ENCODE data around the gene DNPH1.

Gene DNPH1, protein sequence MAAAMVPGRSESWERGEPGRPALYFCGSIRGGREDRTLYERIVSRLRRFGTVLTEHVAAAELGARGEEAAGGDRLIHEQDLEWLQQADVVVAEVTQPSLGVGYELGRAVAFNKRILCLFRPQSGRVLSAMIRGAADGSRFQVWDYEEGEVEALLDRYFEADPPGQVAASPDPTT

DNA sequence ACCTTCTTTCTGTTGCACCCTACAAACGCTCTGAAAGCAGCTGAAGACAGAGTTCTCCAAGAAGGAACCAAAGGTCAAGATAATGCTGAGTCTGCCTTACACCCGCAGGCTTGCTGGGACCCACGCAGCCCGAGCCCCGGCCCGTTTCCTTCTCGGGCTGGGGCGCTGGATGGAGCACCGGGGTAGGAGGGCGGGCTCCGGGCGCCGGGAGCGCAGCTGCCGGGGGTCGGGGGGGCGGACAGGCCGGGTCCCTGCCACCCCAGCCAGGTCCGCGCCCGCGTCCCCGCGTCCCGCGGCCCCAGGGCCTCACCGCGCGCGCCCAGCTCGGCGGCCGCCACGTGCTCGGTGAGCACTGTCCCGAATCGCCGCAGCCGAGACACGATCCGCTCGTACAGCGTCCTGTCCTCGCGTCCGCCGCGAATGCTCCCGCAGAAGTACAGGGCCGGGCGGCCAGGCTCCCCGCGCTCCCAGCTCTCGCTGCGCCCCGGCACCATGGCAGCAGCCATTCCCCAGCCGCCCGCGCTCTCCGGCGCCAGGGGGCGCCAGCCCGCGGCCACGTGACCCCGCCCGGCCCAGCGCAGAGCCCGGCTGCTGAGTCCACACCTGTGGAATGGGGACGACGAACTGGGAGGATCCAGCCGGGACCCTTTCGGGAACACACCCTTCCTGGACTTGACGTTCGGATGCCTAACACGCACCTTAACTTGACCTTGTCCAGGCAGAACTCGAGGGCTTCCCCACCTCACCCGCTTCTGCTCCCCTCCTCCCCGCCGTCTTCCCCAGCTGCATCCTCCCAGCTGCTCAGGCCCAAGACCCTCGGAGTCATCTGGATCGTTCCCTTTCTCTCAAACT lies at the start of gene DNPH1:
Gene DNPH1 (minus strand): TSS at position 531 of the 852 bp plus-strand sequence. CDS start 25 bp downstream, at position 506.
- TF ChIP-seq, protein P1, sequence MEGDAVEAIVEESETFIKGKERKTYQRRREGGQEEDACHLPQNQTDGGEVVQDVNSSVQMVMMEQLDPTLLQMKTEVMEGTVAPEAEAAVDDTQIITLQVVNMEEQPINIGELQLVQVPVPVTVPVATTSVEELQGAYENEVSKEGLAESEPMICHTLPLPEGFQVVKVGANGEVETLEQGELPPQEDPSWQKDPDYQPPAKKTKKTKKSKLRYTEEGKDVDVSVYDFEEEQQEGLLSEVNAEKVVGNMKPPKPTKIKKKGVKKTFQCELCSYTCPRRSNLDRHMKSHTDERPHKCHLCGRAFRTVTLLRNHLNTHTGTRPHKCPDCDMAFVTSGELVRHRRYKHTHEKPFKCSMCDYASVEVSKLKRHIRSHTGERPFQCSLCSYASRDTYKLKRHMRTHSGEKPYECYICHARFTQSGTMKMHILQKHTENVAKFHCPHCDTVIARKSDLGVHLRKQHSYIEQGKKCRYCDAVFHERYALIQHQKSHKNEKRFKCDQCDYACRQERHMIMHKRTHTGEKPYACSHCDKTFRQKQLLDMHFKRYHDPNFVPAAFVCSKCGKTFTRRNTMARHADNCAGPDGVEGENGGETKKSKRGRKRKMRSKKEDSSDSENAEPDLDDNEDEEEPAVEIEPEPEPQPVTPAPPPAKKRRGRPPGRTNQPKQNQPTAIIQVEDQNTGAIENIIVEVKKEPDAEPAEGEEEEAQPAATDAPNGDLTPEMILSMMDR (IDR thresholded peaks at IDR 0.05; ENCODE audit: low read depth, low read length, missing control alignments) = peak; percentile 76
- DNase-seq (ENCODE audit: extremely low read depth, low read depth) = peak; percentile 25

DNA sequence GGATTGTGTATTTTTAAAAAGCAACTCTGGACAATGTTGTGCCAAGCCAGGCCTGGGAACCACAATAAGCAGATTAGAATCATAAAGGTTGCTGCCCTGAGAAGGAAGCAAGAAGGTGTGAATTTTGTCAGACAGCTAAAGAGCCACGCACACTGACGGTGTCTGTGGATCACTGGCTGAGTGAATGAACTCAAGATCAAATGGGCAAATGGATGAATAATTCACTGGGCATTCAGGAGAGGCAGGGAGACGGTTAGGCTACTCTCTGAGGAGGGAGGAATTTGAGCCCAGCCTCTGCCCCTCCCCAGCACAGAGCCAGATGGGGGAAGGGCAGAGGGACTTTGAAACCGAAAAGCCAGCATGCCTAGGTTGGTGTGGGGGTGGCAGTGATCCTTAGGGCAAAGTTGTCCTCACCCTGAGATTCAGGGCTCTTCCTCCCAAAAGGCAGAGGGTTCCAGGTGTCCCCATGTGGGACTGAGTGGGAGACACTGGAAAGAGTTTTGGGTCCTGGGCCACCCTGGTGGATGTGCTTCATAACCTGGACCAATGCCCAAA lies 49.3 kb upstream of the DNPH1 start:
- TF ChIP-seq, protein P1 (IDR thresholded peaks at IDR 0.05; ENCODE audit: low read depth, low read length, missing control alignments) = no peak
- no peak overlapping the region for H3K4me3 ChIP-seq (replicated peaks; ENCODE audit: low read depth, low read length)
- DNase-seq (ENCODE audit: extremely low read depth, low read depth) = no peak

More for the DNA sequence above, at the start of gene DNPH1:
- H3K4me3 ChIP-seq (replicated peaks; ENCODE audit: low read depth, low read length) = peak within 1 kb of the TSS; percentile 71

DNA sequence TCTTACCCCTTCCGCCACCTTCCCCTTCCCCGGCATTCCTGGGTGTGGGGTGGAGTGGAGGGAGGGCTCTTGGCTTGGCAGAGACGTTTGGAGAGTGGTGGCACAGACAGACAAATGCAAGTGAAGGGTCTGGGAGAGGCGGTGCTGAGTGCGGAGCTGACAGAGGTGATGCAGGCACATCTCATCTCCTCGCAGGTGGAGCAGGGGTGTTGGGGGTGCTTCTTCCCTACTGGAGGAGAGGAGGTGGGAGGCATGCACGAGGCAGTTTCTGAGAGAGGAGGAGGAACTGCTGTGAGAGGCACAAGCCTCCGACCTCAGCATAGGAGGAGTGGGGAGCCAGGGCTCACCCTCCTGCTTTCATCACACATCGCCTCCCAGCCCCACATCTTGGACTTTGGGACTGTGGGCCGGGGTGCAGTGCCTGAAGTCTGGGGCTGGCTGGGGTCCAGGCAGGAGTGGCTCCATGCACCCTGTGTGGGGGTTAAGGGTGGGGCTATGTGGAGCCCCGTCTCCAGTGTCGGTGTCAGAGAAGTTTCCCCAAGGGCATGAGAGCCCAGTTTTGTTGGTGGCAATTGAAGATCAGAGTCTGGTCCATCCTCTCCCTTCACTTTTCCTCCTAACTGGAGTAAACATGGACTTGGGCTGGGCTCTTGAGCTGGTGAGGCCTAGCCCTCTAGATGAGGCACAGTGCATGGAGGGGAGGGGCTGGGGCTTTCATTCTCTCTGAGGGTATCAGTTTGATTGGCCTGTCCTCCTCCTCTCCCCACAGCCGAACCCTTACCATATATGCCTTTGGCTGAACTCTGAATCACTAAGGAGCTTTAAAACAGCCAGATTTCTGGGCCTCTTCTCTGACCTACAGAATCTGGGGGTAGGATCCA lies 48.6 kb upstream of the DNPH1 start:
- DNase-seq (ENCODE audit: extremely low read depth, low read depth) = no peak
- TF ChIP-seq, protein P1 (IDR thresholded peaks at IDR 0.05; ENCODE audit: low read depth, low read length, missing control alignments) = no peak

DNA sequence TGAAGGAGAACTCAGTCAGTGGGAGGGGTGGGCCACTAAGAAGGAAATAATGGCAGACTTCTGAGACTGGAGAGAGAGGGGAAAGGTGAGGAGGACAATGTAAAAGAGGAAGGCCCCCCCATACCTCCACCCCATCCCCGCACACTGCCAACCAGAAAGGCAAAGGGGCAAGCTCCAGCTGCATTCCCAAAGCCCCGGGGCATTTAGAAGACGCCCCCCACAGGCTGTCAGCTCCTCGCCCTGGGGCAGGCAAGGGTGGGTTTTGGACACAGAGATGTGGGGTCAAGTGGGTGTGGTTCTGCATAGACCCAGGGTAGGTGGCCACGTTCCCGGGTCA lies 48.0 kb upstream of the DNPH1 start:
- H3K4me3 ChIP-seq (replicated peaks; ENCODE audit: low read depth, low read length) = no peak overlapping the region
- no peak for DNase-seq (ENCODE audit: extremely low read depth, low read depth)
- TF ChIP-seq, protein P1 (IDR thresholded peaks at IDR 0.05; ENCODE audit: low read depth, low read length, missing control alignments) = no peak

More for the DNA sequence above, 48.6 kb upstream of the DNPH1 start:
- H3K4me3 ChIP-seq (replicated peaks; ENCODE audit: low read depth, low read length) = no peak overlapping the region

DNA sequence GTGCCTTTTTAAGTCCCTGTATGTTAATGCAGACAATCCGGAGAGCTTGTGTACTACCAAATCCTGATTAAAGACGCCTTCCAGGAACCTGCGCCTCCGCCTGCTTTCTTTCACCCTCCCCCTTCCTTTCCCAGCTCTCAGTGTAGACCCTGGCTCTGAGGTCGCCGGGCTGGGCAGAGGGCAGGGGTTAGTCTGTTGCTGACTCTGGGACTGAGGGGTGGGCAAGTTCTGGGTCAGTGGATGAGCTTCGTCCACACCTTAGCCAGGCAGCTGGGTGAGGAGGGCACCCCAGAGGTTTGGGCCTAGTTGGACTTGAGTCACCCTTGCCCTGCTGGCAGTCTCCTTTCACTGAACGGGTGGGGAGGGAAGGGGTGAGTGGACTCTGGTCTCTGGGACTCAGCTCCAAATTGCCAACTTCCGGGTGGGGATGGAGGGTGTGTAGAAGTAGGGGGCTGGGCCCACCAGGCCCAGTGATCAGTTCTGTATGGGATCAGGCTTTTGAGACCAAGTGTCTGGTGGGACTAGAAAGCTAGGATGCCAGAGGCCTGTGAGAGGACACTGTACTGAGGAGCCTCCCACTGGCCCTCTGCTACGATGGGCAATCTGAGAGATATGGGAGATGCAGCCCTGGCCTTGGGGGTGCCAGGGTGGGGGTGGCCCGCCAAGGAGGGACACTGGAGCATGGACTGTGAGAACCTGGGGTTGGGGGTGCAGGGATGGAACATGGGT lies 47.5 kb upstream of the DNPH1 start:
- DNase-seq (ENCODE audit: extremely low read depth, low read depth) = no peak
- no peak overlapping the region for H3K4me3 ChIP-seq (replicated peaks; ENCODE audit: low read depth, low read length)
- TF ChIP-seq, protein P1 (IDR thresholded peaks at IDR 0.05; ENCODE audit: low read depth, low read length, missing control alignments) = no peak
